NCI-H1694 (cell line): ENCODE results near the gene ACSM3.
"Not testable (repeated sequence)": the region's sequence is repeated elsewhere in the genome, so short reads cannot be mapped to it uniquely, and the experiment has no call there.

ENCODE experiments used
- DNase-seq: peaks from one replicate; lab custom pipeline; 2025; lab: John Stamatoyannopoulos, UW

The ACSM3 gene

GRCh38 chr16:20760346-20760745 lies 3.5 kb upstream of the ACSM3 start:
- DNase-seq: no peak

DNA sequence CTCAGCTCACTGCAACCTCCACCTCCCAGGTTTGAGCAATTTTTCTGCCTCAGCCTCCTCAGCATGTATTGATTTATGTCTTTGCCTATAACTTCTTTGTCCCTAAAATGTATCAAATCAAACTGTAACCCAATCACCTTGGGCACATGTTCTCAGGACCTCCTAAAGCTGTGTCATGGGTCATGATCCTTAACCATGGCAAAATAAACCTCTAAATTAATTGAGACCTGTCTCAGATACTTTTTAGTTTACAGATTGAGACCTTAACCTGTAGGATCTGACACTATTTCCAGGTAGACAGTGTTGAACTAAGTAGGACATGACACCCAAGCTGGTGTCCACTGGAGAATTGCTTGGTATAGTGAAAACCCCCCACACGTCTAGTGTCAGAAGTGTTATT lies 2.6 kb upstream of the ACSM3 start:
- DNase-seq: no peak

GRCh38 chr16:20762404-20763123 lies 1.2 kb upstream of the ACSM3 start:
- no peak for DNase-seq

GRCh38 chr16:20764448-20764847 lies 634 bp downstream of the ACSM3 start:
- DNase-seq: not testable (repeated sequence)

- no peak for DNase-seq
Measured at GRCh38 chr16:20765732-20766131, 1.9 kb downstream of the ACSM3 start.

GRCh38 chr16:20766294-20766693 lies 2.5 kb downstream of the ACSM3 start:
- DNase-seq: no peak

GRCh38 chr16:20767577-20767976 lies 3.8 kb downstream of the ACSM3 start:
- no peak for DNase-seq

GRCh38 chr16:20768121-20768520 lies 4.3 kb downstream of the ACSM3 start:
- DNase-seq: no peak

GRCh38 chr16:20768818-20769217 lies 5.0 kb downstream of the ACSM3 start:
- DNase-seq: no peak

- no peak for DNase-seq
Measured at GRCh38 chr16:20773679-20774078, 9.9 kb downstream of the ACSM3 start.

- peak; percentile 13 for DNase-seq
Measured at GRCh38 chr16:20774703-20775362, 11.0 kb downstream of the ACSM3 start.

DNA sequence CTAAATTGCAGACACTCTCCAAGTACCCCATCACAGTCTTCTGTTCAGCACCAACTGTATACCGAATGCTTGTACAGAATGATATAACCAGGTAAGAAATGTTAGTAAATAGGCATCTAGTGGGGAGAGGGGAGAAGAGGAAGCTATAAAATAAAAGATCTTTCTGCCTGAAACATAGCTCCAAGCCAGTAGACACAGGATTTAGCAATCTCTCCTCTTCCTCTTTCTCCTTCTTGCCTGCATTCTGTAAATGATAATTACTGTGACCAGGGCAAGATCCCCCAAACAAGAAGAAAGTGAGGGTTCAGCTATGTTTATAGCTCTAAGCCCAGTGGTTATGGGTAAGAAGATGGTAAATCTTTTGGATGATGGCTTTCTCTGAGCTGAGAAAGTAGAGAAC lies 17.9 kb downstream of the ACSM3 start:
- no peak for DNase-seq

DNA sequence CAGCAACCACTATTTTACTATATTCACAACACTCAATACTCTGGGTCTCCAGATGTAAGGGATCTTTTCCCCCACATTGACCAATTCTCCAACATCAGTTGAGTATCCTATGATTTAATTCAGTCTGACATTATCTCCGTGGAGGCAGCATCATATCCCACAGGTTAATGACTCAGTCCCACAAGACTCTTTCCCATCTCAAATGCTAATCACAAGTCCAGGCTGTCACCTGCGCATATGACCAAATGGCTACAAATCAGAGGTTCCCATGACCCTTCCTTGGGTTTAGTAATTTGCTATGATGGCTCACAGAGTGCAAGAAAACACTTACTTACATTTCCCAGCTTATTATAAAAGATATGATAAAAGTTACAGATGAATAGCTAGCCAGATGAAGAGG lies 18.7 kb downstream of the ACSM3 start:
- no peak for DNase-seq

- DNase-seq: no peak
Measured at GRCh38 chr16:20784204-20784603, 20.4 kb downstream of the ACSM3 start.

DNA sequence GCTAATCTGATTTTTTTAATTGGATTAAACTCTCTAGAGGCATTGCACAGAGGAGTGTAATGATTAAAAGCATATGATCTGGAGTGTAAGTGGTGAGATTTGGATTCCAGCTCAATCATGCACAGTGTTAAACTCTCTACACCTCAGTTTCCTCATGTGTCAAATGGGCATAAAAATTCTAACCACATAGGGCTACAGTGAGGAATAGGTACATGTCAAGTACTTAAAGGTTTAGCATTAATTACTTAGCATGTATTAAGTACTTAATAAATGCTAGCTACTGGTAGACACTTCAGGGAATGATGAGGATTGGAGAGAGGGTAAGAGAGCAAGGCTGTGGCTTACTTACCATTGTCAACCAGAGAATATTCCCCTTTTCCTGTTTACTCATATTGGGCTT lies 25.3 kb downstream of the ACSM3 start:
- no peak for DNase-seq

DNA sequence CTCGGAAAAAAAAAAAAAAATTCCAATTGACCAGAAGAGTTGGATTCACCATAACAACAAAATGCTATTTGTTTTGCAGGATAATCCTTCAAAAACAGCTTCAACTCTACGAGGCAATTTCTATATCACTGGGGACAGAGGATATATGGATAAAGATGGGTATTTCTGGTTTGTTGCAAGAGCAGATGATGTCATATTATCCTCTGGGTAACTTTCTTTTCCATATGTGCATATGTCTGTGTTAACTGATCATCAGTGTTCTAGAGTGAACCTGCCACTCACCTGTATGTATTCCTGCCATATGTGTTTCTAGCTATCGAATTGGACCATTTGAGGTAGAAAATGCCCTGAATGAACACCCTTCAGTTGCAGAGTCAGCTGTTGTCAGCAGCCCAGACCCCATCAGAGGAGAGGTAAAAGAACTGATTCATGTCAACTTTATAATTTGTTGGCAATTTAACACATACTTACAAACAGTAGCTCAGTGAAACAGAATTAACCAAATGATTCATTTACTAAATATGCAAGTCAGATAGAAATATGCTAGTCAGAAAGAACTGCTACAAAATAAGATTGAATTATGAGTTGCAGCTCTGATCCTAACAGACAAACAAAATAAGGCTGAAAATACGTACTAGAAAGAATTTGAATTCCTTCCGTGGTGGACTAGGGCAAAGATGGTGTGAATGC lies 28.3 kb downstream of the ACSM3 start:
- no peak for DNase-seq

- no peak for DNase-seq
Measured at GRCh38 chr16:20798364-20798763, 34.5 kb downstream of the ACSM3 start.

- DNase-seq: peak; percentile 14
Measured at GRCh38 chr16:20799599-20799998, 35.8 kb downstream of the ACSM3 start.

DNA sequence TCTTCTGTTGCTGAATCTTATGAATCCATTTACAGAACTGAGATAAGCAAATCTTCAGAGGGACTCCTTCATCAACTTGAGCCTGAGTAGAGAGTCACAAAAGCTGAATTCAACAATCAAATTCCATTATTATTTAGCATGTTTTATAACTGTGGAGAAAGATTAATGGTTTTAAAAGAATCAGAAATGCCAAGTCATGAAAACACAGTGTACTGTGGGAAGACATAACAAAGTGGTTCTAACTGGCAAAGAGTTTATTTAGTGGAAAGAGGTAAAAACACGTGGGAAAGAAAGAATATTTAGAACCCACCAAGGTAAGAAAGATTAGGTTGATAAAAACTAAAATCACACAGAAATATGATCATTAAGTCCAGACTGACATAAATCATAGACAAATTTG lies 37.5 kb downstream of the ACSM3 start:
- DNase-seq: no peak

GRCh38 chr16:20803192-20803560 lies 39.4 kb downstream of the ACSM3 start:
- no peak for DNase-seq

DNA sequence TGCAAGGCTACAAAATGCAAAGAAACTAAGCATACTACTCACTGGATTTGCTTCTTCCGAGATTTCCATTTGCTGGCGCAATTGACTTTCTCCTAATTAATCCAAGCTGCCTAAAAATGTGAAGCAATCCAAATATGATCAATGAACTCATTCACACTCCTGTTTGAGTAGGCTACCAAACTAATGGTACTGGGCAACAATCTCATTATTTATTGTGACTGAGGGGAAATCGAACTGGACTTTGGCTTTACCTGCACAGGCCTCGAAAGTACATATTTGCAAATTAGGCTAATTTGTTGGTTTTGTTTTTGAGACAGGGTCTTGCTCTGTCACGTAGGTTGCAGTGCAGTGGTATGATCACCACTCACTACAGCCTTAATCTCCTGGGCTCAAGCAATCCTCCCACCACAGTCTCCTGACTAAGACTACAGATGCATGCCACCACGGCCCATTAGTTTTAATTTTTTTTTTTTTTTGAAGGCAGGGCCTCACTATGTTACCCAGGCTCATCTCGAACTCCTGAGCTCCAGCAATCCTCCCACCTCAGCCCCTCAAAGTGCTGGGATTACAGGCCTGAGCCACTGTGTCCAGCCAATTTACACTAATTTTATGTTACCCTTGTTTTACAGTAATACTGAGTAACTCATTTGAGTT lies 39.9 kb downstream of the ACSM3 start:
- DNase-seq: no peak

GRCh38 chr16:20805684-20806167 lies 41.9 kb downstream of the ACSM3 start:
- DNase-seq: not testable (repeated sequence)
